ENCODE results near the gene CCDC112. TPM values are rescaled to one million over a fixed set of nuclear protein-coding genes. Genes with fewer than 3 reads are reported as not detected.

The CCDC112 gene, protein sequence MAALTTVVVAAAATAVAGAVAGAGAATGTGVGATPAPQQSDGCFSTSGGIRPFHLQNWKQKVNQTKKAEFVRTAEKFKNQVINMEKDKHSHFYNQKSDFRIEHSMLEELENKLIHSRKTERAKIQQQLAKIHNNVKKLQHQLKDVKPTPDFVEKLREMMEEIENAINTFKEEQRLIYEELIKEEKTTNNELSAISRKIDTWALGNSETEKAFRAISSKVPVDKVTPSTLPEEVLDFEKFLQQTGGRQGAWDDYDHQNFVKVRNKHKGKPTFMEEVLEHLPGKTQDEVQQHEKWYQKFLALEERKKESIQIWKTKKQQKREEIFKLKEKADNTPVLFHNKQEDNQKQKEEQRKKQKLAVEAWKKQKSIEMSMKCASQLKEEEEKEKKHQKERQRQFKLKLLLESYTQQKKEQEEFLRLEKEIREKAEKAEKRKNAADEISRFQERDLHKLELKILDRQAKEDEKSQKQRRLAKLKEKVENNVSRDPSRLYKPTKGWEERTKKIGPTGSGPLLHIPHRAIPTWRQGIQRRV
- polyA plus RNA-seq, result 9.8 and 11.7 TPM in 2 replicates

DNA sequence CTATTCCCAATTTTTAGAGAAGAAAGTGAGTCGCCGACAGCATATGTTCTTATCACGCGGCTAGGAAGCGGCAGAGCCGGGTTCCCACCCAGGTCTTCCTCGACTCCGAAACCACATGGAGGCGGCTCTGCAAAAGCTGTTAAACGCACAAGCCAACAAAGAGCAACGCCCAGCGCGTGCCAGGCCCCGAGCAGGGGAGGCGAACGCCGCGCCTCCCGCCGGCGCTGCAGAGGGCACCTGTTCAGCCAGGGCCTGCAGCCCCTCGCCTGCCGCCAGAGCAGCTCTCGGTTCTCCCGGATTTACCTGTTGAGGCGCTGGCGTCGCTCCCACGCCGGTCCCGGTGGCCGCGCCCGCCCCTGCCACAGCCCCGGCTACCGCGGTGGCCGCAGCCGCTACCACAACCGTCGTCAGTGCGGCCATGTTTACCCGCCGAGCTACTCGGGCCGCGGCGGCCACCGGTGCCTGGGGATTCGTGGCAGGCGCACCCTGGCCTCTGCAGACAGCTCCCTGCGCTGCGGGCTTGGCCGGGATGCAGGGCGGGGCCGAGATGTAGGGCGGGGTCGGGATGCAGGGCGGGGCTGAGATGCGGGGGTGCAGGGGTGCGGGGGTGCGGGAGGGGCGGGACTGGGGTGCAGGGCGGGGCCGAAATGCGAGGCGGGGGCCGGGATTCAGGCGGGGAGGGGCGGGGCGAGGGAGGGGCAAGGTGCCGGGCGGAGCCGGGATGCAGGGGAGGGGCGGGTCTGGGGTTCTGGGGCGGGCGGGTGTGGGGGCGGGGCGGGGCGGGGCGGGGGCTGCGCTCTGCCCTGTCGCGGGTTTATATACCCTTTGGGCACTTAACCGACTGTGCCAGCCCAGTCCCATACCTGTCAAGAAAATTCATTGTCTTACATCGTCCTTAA is at the start of gene CCDC112:
Gene CCDC112 (minus strand): TSS at position 531 of the 899 bp plus-strand sequence. CDS start 111 bp downstream, at position 420.

DNA sequence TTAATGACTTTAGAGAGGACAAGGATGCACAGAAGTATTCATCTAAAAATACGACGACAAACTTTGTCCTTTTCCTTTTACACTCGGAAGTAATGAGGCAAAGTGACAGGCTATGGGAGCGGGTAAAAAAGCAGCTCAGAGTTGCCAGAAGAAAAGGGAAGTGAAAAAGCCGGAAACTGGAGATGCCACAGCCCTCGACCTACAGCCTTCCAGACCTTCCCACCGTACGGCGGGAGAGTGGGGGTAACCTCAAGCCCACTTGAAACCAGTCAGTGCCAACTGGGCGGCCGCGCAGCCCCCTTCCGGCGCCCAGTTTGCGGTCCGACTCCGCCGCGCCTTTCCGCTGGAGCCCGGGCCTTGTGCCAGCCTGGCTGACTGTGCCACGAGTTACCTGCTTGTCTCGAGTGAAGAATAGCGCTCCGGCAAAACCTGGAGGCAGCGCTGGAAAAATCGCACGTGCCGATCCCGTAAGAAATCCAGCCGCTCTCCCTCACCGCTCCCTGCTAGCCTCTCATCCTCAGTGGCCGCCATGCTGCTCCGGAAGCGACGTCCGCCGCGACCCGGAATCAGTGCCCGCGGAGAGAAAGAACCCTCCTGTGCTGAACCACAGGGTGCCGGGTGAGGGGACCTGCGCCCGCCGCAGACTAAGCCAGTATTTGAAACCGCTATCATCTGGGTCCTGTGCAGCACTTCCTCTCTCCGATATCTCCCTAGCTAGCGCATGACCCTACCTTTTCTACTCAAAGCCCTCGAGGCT is 34.0 kb downstream of the CCDC112 start, which contains the start of gene PGGT1B:
Gene PGGT1B (minus strand): TSS at position 557 of the 757 bp plus-strand sequence. CDS start 26 bp downstream, at position 531.

Other genes with a start within 250 kb of the CCDC112 start
- gene TRIM36, start 126.7 kb downstream of the CCDC112 start, polyA plus RNA-seq, result 35.8 and 42.3 TPM in 2 replicates
- gene PGGT1B, start 33.8 kb downstream of the CCDC112 start, polyA plus RNA-seq, result 8.6 and 10.2 TPM in 2 replicates
- gene FEM1C, start 248.1 kb upstream of the CCDC112 start, polyA plus RNA-seq, result 61.1 and 62.5 TPM in 2 replicates

Measured in Purkinje cell (primary cell).